ENCODE measurements around the gene STYX. TPM values are rescaled to one million over a fixed set of nuclear protein-coding genes. Genes with fewer than 3 reads are reported as not detected.

Gene STYX
- total RNA-seq, 1 experiment from 2014 or later, result 16.3 TPM

DNA sequence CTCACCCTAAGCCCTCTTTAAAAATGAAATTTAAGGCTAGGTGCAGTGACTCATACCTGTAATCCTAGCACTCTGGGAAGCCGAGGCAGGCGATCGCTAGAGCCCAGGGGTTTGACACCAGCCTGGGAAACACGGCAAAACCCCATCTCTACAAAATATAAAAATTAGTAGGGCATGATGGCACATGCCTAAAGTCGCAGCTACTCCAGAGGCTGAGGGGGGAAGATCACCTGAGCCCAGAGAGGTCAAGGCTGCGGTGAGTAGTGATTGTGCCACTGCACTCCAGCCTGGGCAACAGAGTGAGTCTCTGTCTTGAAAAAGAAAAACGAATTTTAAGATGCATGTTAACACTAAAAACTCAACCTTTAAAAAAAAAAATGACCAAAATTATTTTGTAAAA, 48.7 kb downstream of the STYX start (continued):
- TF ChIP-seq CEBPB (IDR thresholded peaks at IDR 0.05; ENCODE audit: low read depth) (no peak), EZH2phosphoT487 (IDR thresholded peaks at IDR 0.05; ENCODE audit: borderline replicate concordance) (no peak), YY1 (IDR thresholded peaks at IDR 0.05; ENCODE audit: extremely low read depth, insufficient replicate concordance, low read depth, low read length) (no peak), SRF (IDR thresholded peaks at IDR 0.05; ENCODE audit: low read depth) (no peak), FOSL1 (IDR thresholded peaks at IDR 0.05; ENCODE audit: low read depth) (no peak), EGR1 (IDR thresholded peaks at IDR 0.05; ENCODE audit: low read depth) (no peak), ZNF274 (IDR thresholded peaks at IDR 0.05; ENCODE audit: low read depth, low read length) (no peak), JUND (IDR thresholded peaks at IDR 0.05) (no peak)

DNA sequence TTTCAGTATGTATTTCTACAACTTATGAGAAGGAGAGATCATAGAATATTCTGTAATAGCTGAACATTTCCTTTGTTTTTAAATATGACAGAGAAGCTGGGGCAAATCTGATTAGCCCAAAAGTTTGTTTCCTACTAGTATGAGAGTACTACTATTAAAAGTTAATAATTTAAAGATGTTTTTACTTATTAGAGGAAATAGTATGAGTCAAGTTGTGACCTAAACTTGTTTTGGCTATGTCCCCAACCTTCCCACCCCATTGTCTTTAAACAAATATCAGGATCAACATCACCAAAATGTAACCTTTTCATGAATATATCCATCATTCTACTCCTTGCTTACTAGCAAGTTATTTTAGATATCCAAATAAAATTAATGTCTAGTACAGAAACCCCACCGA, 50.9 kb downstream of the STYX start:
- intact Hi-C loops (cut with micrococcal nuclease), result no loop called here
- Histone ChIP-seq H3K27me3 (ENCODE audit: insufficient read depth, low read length) (no peaks in the 10 kb centered on the region), H3K9me2 (ENCODE audit: insufficient read depth) (no peaks in the 10 kb centered on the region), H3K36me3 (ENCODE audit: control insufficient read depth in 1 of 2, insufficient read depth in 2 of 2, low read length in 2 of 2) (peaks cover 23 to 48% of the 10 kb centered on the region in 2 experiments), H3K4me3 (replicated peaks in 1 of 2; ENCODE audit: low read depth in 1 of 2, low read length in 2 of 2) (no peak overlapping the region), H3K9me3 (ENCODE audit: control insufficient read depth in 1 of 2, insufficient read depth in 1 of 2, low read depth in 1 of 2, low read length in 2 of 2) (no peaks in the 10 kb centered on the region), H2AFZ (ENCODE audit: low read depth, low read length, poor library complexity, severe bottlenecking) (no peak overlapping the region), H3K79me2 (ENCODE audit: insufficient read depth, low read length) (peaks cover 31% of the 10 kb centered on the region), H3K9ac (ENCODE audit: low read length) (no peak overlapping the region), H3K27ac (ENCODE audit: low read depth, low read length) (no peak overlapping the region), H3K4me1 (ENCODE audit: control insufficient read depth in 1 of 2, insufficient read depth in 2 of 2, low read length in 2 of 2) (no peaks in the 10 kb centered on the region), H4K20me1 (ENCODE audit: insufficient read depth) (peaks cover 4% of the 10 kb centered on the region; the same call in 1 of the 2 replicates), H3K4me2 (ENCODE audit: low read length) (no peak overlapping the region)
- ATAC-seq, result no peak
- ChIA-PET RAD21 (ENCODE audit: low non-redundant PET in 1 of 2, low total read pairs in 2 of 2, uncharacterized antibody in 2 of 2, unreplicated experiment in 2 of 2) (no interaction called here), CTCF (no interaction called here), POLR2A (no interaction called here)
- no TSS peak for BruUV-seq (replicated peaks)
- no peak for TF ChIP-seq EGR1 (IDR thresholded peaks at IDR 0.05; ENCODE audit: low read depth)
- no peak for TF ChIP-seq CEBPB (IDR thresholded peaks at IDR 0.05; ENCODE audit: low read depth)
- TF ChIP-seq, protein P1, sequence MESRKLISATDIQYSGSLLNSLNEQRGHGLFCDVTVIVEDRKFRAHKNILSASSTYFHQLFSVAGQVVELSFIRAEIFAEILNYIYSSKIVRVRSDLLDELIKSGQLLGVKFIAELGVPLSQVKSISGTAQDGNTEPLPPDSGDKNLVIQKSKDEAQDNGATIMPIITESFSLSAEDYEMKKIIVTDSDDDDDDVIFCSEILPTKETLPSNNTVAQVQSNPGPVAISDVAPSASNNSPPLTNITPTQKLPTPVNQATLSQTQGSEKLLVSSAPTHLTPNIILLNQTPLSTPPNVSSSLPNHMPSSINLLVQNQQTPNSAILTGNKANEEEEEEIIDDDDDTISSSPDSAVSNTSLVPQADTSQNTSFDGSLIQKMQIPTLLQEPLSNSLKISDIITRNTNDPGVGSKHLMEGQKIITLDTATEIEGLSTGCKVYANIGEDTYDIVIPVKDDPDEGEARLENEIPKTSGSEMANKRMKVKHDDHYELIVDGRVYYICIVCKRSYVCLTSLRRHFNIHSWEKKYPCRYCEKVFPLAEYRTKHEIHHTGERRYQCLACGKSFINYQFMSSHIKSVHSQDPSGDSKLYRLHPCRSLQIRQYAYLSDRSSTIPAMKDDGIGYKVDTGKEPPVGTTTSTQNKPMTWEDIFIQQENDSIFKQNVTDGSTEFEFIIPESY (IDR thresholded peaks at IDR 0.05; ENCODE audit: extremely low read depth, insufficient replicate concordance, low read length), result no peak
- DNase-seq (ENCODE audit: low read depth, low spot score), result no peak
